HG03354 (cell line): ENCODE results near the gene SIPA1.
"Not testable (repeated sequence)": the region's sequence is repeated elsewhere in the genome, so short reads cannot be mapped to it uniquely, and the experiment has no call there.

Experiments
- ATAC-seq: cut with Tn5 transposase; IDR thresholded peaks from one replicate; pipeline ENCODE4 v1.9.1; 2021; ENCODE audit warnings: mild to moderate bottlenecking; ENCODE audit not compliant: unreplicated experiment, poor library complexity, severe bottlenecking

SIPA1 gene

GRCh38 chr11:65620666-65621065 is 17.2 kb upstream of the SIPA1 start:
- ATAC-seq: no peak

- no peak for ATAC-seq
These were observed 16.4 kb upstream of the SIPA1 start for GRCh38 chr11:65621460-65621859.

- ATAC-seq: no peak
These were observed 15.9 kb upstream of the SIPA1 start for GRCh38 chr11:65622011-65622410.

GRCh38 chr11:65623177-65623576 is 14.7 kb upstream of the SIPA1 start:
- no peak for ATAC-seq

- no peak for ATAC-seq
These were observed 13.9 kb upstream of the SIPA1 start for GRCh38 chr11:65623852-65624616.

- no peak for ATAC-seq
These were observed 12.8 kb upstream of the SIPA1 start for GRCh38 chr11:65624931-65625627.

- ATAC-seq: peak; percentile 43
These were observed 12.1 kb upstream of the SIPA1 start for GRCh38 chr11:65625628-65626342.

GRCh38 chr11:65627202-65627601 is 10.7 kb upstream of the SIPA1 start:
- no peak for ATAC-seq

GRCh38 chr11:65629579-65629978 is 8.3 kb upstream of the SIPA1 start:
- no peak for ATAC-seq

- no peak for ATAC-seq
These were observed 7.7 kb upstream of the SIPA1 start for GRCh38 chr11:65630215-65630614.

GRCh38 chr11:65633390-65634108 is 4.4 kb upstream of the SIPA1 start:
- ATAC-seq: no peak

- no peak for ATAC-seq
These were observed 3.8 kb upstream of the SIPA1 start for GRCh38 chr11:65634109-65634436.

GRCh38 chr11:65634440-65634839 is 3.5 kb upstream of the SIPA1 start:
- no peak for ATAC-seq

GRCh38 chr11:65634905-65635731 is 2.8 kb upstream of the SIPA1 start:
- no peak for ATAC-seq

GRCh38 chr11:65636108-65637031 is 1.5 kb upstream of the SIPA1 start:
- ATAC-seq: no peak

GRCh38 chr11:65637032-65637557 is 806 bp upstream of the SIPA1 start:
- ATAC-seq: no peak

GRCh38 chr11:65639228-65639597 is 1.3 kb downstream of the SIPA1 start:
- ATAC-seq: not testable (repeated sequence)
